ENCODE data around the gene GRB14. TPM values are rescaled to one million over a fixed set of nuclear protein-coding genes. Genes with fewer than 3 reads are reported as not detected.

The GRB14 gene
- total RNA-seq, 1 donor: 6.9 TPM

DNA sequence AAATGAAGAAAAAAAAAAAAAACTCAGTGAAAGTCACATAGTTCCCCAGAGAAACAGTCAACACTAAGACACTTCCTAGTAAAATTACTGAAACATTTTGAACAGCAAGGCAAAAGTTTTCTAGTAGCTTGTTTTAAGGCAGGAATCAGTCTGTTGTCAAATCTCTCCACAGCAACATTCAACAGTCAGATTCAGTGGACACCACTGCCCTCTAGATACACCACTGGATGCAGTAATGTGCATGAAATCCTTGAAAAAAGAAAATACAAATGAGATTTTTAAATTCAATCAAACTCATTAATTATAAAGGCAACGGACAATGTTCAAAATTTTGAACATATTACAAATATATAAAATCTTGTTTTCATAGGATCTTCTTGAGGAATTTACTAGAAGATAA, 46.4 kb downstream of the GRB14 start:
- no peak for DNase-seq (ENCODE audit: low read depth)
- no peak overlapping the region for H3K4me3 ChIP-seq (ENCODE audit: low read depth, low read length)
- TF ChIP-seq CTCF (IDR thresholded peaks at IDR 0.05; ENCODE audit: insufficient read depth, low read length): no peak

- DNase-seq (ENCODE audit: low read depth): no peak
- TF ChIP-seq CTCF (IDR thresholded peaks at IDR 0.05; ENCODE audit: insufficient read depth, low read length): no peak
Observed at GRCh38 chr2:164570475-164570874, 50.8 kb downstream of the GRB14 start.

DNA sequence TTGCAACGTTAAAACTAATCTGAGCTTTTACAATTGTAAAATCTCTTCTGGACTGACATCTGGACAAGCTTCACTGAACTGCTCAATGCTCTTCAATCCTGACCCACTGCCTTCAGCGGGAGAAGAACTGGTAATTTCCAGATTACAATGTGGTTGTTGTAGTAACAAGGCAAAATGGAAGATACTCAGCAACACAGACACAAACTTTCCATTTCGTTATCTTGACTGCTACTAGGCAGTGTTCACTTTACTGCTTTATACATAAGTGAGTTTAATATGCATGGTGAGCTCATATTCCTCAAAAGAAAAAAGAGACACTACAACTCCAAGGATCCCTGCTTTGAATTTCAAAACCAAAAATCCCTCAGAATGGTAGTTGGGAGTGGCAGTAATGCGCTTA, 51.9 kb downstream of the GRB14 start:
- no peak for TF ChIP-seq CTCF (IDR thresholded peaks at IDR 0.05; ENCODE audit: insufficient read depth, low read length)
- DNase-seq (ENCODE audit: low read depth): no peak
- H3K4me3 ChIP-seq (ENCODE audit: low read depth, low read length): no peak overlapping the region

More at GRCh38 chr2:164570475-164570874, 50.8 kb downstream of the GRB14 start:
- no peak overlapping the region for H3K4me3 ChIP-seq (ENCODE audit: low read depth, low read length)

GRCh38 chr2:164568317-164568716, 53.0 kb downstream of the GRB14 start:
- H3K4me3 ChIP-seq (ENCODE audit: low read depth, low read length): no peak overlapping the region
- no peak for DNase-seq (ENCODE audit: low read depth)
- TF ChIP-seq CTCF (IDR thresholded peaks at IDR 0.05; ENCODE audit: insufficient read depth, low read length): no peak

- DNase-seq (ENCODE audit: low read depth): no peak
- no peak overlapping the region for H3K4me3 ChIP-seq (ENCODE audit: low read depth, low read length)
- TF ChIP-seq CTCF (IDR thresholded peaks at IDR 0.05; ENCODE audit: insufficient read depth, low read length): no peak
Observed at GRCh38 chr2:164567335-164567989, 53.8 kb downstream of the GRB14 start.

GRCh38 chr2:164565359-164565758, 55.9 kb downstream of the GRB14 start:
- DNase-seq (ENCODE audit: low read depth): no peak
- no peak overlapping the region for H3K4me3 ChIP-seq (ENCODE audit: low read depth, low read length)
- TF ChIP-seq CTCF (IDR thresholded peaks at IDR 0.05; ENCODE audit: insufficient read depth, low read length): no peak

DNA sequence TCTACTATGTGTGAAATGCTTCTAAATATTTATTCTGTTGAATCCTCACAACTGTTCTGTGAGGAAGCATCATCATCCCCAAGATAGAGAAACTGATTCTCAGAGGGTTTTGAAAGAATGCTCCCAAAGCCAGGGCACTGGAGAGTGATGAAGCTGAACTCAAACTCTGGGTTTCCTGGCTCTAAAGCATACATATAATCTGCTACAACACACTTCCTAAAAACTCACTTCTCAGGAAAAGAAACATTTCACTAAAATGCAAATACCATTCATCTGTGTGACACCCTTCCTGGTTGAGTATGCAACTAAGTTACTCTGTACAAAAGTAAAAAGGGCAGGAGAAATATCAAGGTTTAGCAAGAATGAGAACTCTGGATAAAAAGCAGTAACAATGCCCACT, 58.6 kb downstream of the GRB14 start:
- DNase-seq (ENCODE audit: low read depth): no peak
- TF ChIP-seq CTCF (IDR thresholded peaks at IDR 0.05; ENCODE audit: insufficient read depth, low read length): no peak
- no peak overlapping the region for H3K4me3 ChIP-seq (ENCODE audit: low read depth, low read length)
